ENCODE measurements around the gene ROBO3. TPM values are rescaled to one million over a fixed set of nuclear protein-coding genes. Genes with fewer than 3 reads are reported as not detected.

The ROBO3 gene
- total RNA-seq, 6 experiments from 2014 or later, result 1.9 to 3.3 (median 2.6) TPM

DNA sequence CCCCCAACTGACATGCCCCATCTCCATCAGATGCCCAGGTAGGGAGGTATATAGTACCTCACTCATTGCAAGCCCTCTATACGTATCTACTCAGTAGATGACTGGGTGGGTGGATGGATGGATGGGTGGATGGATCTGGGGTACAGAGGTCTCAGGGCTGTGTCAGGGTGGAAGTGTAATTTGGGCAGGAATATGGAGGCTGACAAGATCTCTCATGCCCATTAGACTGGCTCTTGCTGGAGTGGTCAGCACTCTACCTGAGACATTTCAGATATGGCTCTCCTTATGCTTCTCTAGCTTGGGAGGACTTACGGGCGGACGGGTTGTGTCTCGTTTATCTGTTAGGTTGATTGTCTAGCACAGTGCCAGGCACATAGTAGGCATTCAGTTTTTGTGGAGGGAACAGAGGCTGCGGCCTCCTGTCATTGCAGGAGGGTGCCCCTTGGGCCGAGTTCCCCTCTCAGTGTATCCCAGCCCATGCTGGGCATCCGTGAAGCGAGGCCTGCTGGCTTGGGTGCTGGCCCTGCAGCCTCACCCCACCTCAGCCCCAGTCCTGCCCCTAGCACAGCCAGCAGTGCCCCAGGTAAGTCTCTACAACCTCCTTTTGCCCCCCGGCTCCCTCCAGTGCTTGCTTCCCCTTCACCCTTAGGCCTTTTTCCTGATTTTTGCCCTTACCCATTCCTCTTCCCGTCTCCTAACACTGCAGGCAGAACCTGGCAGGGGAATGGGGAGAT, 13.7 kb downstream of the ROBO3 start:
- H3K9me3 Mint-ChIP-seq, result no peaks in the 10 kb centered on the region
- H3K27ac Mint-ChIP-seq, result no peak overlapping the region
- H3K4me1 Mint-ChIP-seq (ENCODE audit: low read depth), result peaks cover 20% of the 10 kb centered on the region
- H3K27me3 Mint-ChIP-seq (ENCODE audit: insufficient read depth), result peaks cover 10% of the 10 kb centered on the region
- DNase-seq, result no peak
- H3K4me3 Mint-ChIP-seq, result no peak overlapping the region
- TF ChIP-seq CTCF (IDR thresholded peaks at IDR 0.05), result no peak
- no peaks in the 10 kb centered on the region for H3K36me3 Mint-ChIP-seq (ENCODE audit: low read depth)

DNA sequence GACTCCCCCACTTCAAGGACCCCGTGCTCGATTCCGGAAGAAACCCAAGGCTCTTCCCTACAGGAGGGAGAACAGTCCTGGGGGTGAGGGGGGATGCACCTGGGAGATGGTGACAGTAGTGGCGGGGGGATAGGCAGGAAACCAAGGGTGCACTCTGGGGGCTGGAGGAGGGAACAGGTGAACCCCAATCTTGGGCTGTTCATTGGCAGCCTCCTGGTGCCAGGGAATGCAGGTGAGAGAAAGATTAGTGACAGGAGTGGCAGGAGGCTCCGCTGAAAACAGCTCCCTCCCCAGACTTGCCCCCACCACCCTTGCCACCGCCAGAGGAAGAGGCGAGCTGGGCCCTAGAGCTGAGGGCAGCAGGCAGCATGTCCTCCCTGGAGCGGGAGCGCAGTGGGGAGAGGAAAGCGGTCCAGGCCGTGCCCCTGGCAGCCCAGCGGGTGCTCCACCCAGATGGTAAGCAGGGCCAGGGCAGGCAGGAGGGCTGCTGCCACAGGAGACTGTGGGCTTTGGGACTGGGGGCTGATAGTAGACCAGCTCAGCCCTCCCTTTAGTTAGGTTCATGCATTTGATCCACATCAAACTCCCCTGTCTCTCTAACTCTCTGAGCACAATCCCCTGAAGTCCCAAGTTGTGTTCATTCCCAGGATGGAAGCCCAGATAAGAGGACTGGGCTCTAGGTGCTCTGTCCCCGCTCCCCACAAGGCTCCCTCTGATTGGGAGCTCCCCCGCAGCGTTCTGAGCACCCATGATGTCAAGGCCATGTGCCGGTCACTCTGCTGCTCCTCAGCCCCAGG, 14.5 kb downstream of the ROBO3 start:
- H3K4me3 Mint-ChIP-seq, result no peak overlapping the region
- H3K36me3 Mint-ChIP-seq (ENCODE audit: low read depth), result no peaks in the 10 kb centered on the region
- H3K27ac Mint-ChIP-seq, result no peak overlapping the region
- H3K4me1 Mint-ChIP-seq (ENCODE audit: low read depth), result peaks cover 20% of the 10 kb centered on the region
- no peak for TF ChIP-seq CTCF (IDR thresholded peaks at IDR 0.05)
- no peaks in the 10 kb centered on the region for H3K9me3 Mint-ChIP-seq
- peaks cover 8% of the 10 kb centered on the region for H3K27me3 Mint-ChIP-seq (ENCODE audit: insufficient read depth)
- no peak for DNase-seq

DNA sequence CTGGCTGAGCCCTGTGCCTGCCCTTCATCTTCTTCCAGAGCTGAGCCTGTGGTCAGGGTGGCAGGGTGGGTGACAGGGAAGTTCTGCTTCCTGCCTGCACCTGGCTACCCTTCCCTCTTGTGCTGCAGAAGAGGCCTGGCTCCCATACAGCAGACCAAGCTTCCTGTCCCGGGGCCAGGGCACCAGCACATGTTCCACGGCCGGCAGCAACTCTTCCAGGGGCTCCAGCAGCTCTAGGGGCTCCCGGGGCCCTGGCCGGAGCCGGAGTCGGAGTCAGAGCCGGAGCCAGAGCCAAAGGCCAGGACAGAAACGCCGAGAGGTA, 15.0 kb downstream of the ROBO3 start:
- Mint-ChIP-seq H3K9me3 (no peaks in the 10 kb centered on the region), H3K27me3 (ENCODE audit: insufficient read depth) (peaks cover 8% of the 10 kb centered on the region), H3K4me1 (ENCODE audit: low read depth) (peaks cover 20% of the 10 kb centered on the region), H3K36me3 (ENCODE audit: low read depth) (no peaks in the 10 kb centered on the region), H3K27ac (no peak overlapping the region), H3K4me3 (no peak overlapping the region)
- DNase-seq, result no peak
- no peak for TF ChIP-seq CTCF (IDR thresholded peaks at IDR 0.05)

- Mint-ChIP-seq H3K9me3 (no peaks in the 10 kb centered on the region), H3K27me3 (ENCODE audit: insufficient read depth) (peaks cover 8% of the 10 kb centered on the region), H3K36me3 (ENCODE audit: low read depth) (no peaks in the 10 kb centered on the region), H3K4me1 (ENCODE audit: low read depth) (peaks cover 14% of the 10 kb centered on the region), H3K27ac (no peak overlapping the region), H3K4me3 (no peak overlapping the region)
- DNase-seq, result no peak
- TF ChIP-seq CTCF (IDR thresholded peaks at IDR 0.05), result no peak
Observed at GRCh38 chr11:124880958-124881357, 15.7 kb downstream of the ROBO3 start.

DNA sequence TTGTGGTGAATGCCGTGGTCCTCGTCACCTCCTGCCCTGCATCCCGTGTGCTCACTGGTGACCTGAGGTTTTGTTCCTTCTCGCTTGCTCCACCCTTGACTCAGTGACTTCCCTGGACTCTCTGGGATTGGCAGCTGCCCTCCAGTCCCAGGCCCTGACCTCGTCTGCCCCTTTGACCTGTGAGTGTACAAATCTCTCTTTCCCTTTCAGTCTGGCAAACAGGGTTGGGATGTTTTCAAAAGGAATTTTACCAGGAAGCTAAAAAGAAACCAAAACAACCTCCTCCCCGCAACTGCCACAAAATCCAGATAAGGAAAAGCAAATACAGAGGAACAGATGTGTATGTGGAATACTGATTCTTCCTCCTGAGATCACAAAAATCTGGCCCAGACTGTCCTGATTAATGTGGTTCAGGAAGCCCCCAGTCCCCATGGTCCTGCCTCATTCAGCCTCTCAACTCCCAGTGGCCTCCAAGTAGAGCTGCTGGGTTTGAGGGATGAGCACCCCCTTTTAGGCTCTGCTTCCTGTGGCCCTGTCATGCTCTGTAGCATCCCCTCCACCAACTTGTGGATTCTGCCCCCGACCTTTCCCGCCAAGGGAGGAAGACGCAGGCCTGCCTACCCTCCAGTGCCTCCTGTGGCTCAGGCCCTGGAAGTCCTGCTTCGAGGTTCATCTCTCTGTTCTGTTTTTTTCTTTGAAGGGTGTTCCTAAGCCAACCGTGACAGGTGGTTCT, 17.3 kb downstream of the ROBO3 start:
- Mint-ChIP-seq H3K27ac (peak overlapping the region; percentile 18; the same call in 1 of the 2 replicates), H3K9me3 (no peaks in the 10 kb centered on the region)

More for the DNA sequence above, 17.3 kb downstream of the ROBO3 start:
- peaks cover 6% of the 10 kb centered on the region for H3K27me3 Mint-ChIP-seq (ENCODE audit: insufficient read depth)
- DNase-seq, result no peak
- H3K36me3 Mint-ChIP-seq (ENCODE audit: low read depth), result no peaks in the 10 kb centered on the region
- no peak for TF ChIP-seq CTCF (IDR thresholded peaks at IDR 0.05)
- peaks cover 14% of the 10 kb centered on the region for H3K4me1 Mint-ChIP-seq (ENCODE audit: low read depth)
- H3K4me3 Mint-ChIP-seq, result no peak overlapping the region; the same call in 1 of the 2 replicates

All from HFFc6 (cell line).